ENCODE results near the gene PAMR1.

Gene PAMR1

GRCh38 chr11:35461917-35462538 lies 63.4 kb downstream of the PAMR1 start:
- DNase-seq (ENCODE audit: low read depth in 1 of 2, low spot score in 1 of 2), result no peak

DNA sequence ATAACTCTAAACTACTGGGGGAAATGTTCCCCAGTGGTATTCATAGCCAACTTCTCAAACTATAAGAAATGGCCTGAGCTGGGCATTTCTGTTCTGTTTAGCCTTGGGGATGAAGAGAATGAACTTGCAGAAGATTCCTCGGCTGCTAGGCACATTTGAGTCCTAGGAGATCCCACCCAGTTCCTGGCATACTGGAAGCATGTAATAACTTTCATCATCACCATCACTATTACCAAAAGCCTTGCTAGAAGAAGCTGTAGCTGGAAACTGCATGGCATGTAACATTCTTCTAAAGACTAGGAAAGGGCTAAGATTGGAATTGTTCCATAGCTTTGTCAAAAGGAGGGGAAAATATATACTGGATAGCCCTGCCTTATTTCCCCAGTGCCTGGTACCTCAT lies 65.9 kb downstream of the PAMR1 start:
- no peak for DNase-seq (ENCODE audit: low read depth in 1 of 2, low spot score in 1 of 2)

GRCh38 chr11:35458846-35459245 lies 66.6 kb downstream of the PAMR1 start:
- no peak for DNase-seq (ENCODE audit: low read depth in 1 of 2, low spot score in 1 of 2)

GRCh38 chr11:35454362-35454761 lies 71.1 kb downstream of the PAMR1 start:
- no peak for DNase-seq (ENCODE audit: low read depth in 1 of 2, low spot score in 1 of 2)

- no peak for DNase-seq (ENCODE audit: low read depth in 1 of 2, low spot score in 1 of 2)
These were observed 88.7 kb downstream of the PAMR1 start for GRCh38 chr11:35436581-35437250.

DNA sequence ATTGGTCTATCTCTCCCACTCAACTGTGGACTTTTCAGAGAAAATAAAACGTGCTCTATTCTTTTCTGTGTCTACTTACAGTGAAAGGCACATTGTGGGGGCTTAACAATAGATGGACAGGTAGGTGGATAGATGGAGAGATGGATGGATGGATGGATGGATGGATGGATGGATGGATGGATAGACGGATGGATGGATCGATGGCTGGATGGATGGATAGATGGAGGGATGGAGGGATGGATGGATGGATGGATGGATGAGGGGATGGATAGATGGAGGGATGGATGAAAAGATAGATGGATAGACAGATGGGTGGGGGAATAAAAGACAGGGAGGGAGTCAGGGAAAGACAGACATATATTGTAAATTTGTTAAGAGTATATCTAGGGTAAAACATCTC lies 91.8 kb downstream of the PAMR1 start:
- DNase-seq (ENCODE audit: low read depth in 1 of 2, low spot score in 1 of 2), result no peak

DNA sequence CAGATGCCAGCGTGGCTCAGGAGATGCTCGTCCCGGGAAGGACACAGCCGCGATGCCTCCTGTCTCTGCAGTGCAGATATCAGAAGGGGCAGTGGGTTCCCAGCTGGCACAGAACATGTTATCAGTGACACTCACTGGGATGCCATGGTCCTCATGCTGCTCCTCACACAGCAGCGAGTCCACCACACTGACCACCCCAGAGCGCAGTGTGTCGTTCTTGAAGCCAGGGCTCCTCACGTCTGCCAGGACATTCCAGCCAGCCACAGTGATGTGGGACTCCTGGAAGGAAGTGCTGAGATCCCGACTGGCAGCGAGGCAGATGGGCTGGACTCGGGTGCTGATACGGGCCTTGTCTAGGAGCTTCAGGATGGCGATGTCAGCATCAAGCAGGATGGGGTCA lies 93.0 kb downstream of the PAMR1 start:
- DNase-seq (ENCODE audit: low read depth in 1 of 2, low spot score in 1 of 2), result no peak

DNA sequence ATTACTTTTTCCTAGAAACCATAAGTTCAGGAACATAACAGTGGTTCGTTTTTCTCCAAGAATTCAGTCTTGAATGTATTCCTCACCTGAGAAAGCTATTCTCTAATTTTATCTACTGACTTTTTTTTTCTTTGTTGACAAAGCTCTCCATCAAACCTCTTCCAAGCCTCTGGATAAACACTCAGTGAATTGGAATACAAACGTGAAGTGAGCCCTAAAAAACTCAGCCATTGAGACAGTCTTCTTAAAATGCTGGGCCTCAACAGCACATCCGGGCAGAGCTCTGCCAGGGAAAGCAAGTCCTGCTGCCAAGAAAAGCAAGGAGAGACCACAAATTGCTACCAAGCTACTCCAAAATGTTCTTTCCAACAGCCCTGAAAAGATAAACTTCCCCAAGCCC lies 98.3 kb downstream of the PAMR1 start:
- DNase-seq (ENCODE audit: low read depth in 1 of 2, low spot score in 1 of 2), result no peak

DNA sequence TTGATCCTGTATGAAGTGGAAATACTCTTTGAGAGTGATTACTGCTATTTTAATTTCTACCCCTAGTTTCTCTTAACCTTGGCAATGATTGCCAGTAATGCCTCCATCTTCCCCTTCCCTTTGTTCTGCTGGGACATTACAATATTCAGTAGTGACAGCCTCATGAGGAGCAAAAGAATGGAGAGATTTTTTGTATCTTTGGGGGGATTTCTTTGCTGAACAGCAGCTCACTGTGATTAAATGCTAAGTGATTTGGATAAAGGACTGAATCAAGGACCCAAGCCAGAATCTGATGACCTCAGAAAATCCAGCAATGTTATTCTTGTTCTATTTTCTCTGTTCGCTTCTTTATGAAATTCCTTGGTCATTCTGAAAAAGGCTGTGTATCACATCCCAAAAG lies 99.1 kb downstream of the PAMR1 start:
- no peak for DNase-seq (ENCODE audit: low read depth in 1 of 2, low spot score in 1 of 2)

GRCh38 chr11:35425603-35426212 lies 99.7 kb downstream of the PAMR1 start:
- no peak for DNase-seq (ENCODE audit: low read depth in 1 of 2, low spot score in 1 of 2)

GRCh38 chr11:35424157-35424940 lies 101.1 kb downstream of the PAMR1 start:
- no peak for DNase-seq (ENCODE audit: low read depth in 1 of 2, low spot score in 1 of 2)

- no peak for DNase-seq (ENCODE audit: low read depth in 1 of 2, low spot score in 1 of 2)
These were observed 105.0 kb downstream of the PAMR1 start for GRCh38 chr11:35420371-35420770.

DNA sequence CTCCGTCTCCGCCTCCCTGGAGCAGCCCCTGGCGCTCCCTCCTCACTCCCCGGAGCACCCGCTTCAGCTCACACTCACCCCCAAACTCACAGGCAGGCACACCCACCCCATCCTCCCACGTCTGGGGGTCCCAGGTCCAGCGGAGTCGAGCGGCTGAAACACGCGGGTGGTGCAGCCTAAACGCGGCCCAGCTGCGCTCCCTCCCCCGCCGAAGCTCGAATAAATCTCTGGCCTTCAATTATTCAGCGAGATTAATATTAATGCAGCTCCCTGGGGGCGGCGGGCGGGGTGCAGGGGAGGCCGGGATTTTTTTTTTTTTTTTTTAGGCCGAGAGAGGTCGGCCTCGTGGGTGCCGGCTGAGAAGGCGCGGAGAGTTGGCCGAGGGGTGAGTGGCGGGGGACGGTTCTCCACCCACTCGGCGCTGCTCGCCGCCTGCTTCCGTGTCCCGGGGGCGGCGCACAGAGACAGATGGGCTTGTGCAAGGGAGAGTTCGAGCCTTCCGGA lies 105.5 kb downstream of the PAMR1 start:
- DNase-seq (ENCODE audit: low read depth in 1 of 2, low spot score in 1 of 2), result no peak

DNA sequence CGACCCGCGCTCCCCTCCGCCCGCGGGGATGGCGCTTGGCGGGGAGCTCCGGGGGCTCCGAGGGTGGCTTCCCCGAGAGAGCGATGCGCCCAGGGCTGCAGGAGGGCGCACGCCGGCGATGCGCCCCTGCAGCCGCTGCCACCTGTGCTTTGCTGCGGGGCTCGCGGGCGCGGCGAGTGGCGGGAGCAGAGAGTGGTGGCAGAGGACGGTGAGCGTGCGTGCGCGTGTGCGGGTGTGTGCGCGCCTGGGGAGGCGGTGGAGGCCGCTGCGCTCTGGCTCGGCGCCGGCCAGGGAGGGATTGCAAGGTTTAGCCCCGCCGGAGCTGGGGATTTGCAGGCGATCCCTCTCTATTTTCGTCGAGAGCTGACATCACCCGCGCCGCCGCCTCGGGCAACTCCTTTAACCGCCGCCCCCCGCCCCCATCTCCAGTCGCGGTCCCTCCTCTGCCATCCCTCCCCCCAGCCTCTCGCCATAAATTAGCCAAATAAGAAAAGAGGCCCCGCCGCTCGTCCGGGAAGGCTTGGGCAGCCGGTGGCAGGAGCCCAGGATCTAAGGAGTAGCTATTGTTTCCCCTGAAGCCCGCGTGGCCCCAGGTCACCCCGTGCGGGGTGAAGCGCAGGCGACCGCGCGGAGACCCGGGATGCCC lies 106.1 kb downstream of the PAMR1 start, which contains the start of gene SLC1A2:
Gene SLC1A2 (minus strand): TSS at position 375 of the 646 bp plus-strand sequence. CDS start 592 bp downstream, outside the sequence.
- DNase-seq (ENCODE audit: low read depth in 1 of 2, low spot score in 1 of 2), result no peak

GRCh38 chr11:35418282-35419183 lies 106.9 kb downstream of the PAMR1 start:
- DNase-seq (ENCODE audit: low read depth in 1 of 2, low spot score in 1 of 2), result no peak

- DNase-seq (ENCODE audit: low read depth in 1 of 2, low spot score in 1 of 2), result no peak
These were observed 109.9 kb downstream of the PAMR1 start for GRCh38 chr11:35415487-35415886.

- no peak for DNase-seq (ENCODE audit: low read depth in 1 of 2, low spot score in 1 of 2)
These were observed 110.6 kb downstream of the PAMR1 start for GRCh38 chr11:35414776-35415175.

DNA sequence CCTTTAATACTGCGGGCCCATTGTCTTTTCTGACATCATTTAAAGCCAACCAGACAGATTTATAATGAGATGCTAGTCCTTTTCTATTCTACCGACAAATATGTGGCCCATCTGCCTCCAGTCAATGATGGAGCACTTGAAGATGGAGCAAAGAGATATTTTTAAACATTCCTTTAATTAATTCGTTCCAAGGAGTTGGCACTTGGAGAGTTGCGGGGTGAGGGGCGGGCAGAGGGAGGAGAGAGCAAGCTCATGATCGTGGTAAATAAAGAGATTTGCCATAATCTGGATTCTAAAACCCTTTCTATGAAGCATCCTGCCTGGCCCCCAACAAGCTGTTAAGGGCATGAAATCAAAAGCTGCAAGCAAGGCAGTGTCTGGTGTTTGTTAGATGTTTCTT lies 111.1 kb downstream of the PAMR1 start:
- no peak for DNase-seq (ENCODE audit: low read depth in 1 of 2, low spot score in 1 of 2)

- no peak for DNase-seq (ENCODE audit: low read depth in 1 of 2, low spot score in 1 of 2)
These were observed 111.8 kb downstream of the PAMR1 start for GRCh38 chr11:35413598-35413997.

DNA sequence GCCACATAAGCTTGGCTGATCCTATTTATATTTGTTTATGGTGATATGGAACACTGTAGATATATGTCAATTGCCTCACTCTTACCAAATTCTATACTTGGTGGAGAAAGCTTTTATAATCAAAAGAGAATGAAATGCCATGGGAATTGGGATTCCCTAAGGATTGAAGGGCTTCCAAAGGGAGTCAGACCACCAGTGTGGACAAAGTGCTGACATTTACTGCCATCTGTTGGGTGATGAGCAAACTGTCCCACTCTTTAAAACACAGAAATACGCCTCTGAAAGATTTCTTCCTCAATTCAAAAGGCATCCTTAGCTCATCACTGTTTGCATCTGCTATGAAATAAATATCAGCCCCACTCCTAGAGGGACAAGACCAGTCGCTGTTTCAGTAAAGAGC lies 113.1 kb downstream of the PAMR1 start:
- no peak for DNase-seq (ENCODE audit: low read depth in 1 of 2, low spot score in 1 of 2)
